ENCODE measurements around the gene GTF2B.

Gene GTF2B

DNA sequence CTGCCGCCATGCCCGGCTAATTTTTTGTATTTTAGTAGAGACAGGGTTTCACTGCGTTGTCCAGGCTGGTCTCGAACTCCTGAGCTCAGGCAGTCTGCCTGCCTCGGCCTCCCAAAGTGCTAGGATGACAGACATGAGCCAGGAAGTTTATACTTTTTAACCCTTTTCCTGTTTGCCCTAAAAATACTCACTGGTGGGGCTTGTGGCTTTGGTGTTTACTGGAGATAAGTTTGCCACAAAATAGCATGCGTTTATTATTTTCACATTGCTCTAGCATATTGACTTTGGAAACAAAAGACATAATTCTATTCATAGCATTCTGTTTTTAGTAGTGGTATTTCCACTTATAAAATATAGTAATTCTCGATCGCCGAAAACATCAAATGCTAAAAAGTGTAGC lies 19.8 kb upstream of the GTF2B start:
- H3K4me1 ChIP-seq = no peaks in the 10 kb centered on the region
- H3K4me3 ChIP-seq (ENCODE audit: low read depth, low read length) = no peak overlapping the region
- TF ChIP-seq, protein P1, sequence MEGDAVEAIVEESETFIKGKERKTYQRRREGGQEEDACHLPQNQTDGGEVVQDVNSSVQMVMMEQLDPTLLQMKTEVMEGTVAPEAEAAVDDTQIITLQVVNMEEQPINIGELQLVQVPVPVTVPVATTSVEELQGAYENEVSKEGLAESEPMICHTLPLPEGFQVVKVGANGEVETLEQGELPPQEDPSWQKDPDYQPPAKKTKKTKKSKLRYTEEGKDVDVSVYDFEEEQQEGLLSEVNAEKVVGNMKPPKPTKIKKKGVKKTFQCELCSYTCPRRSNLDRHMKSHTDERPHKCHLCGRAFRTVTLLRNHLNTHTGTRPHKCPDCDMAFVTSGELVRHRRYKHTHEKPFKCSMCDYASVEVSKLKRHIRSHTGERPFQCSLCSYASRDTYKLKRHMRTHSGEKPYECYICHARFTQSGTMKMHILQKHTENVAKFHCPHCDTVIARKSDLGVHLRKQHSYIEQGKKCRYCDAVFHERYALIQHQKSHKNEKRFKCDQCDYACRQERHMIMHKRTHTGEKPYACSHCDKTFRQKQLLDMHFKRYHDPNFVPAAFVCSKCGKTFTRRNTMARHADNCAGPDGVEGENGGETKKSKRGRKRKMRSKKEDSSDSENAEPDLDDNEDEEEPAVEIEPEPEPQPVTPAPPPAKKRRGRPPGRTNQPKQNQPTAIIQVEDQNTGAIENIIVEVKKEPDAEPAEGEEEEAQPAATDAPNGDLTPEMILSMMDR (IDR thresholded peaks at IDR 0.05; ENCODE audit: low read depth, low read length) = no peak
- H3K27me3 ChIP-seq = no peaks in the 10 kb centered on the region
- H3K9me3 ChIP-seq = no peaks in the 10 kb centered on the region
- DNase-seq = no peak
- H3K36me3 ChIP-seq = no peaks in the 10 kb centered on the region

DNA sequence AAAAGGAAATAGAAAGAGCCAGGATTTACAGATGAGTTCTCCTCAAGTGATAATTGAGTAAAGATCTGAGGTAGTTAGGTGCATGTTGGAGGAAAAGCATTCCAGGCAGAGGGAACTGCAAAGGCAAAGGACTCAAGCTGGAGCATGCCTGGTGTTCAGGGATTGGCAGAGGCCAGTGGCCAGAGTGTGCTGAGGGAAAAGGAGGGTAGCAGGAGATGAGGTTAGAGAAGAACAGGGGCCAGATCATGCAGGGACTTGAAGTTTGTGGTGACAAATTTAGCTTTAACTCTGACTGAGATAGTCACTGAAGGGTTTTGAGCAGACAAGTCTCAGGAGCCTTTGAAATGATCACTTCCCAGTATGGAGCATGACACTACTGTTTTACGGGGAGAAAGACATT lies 19.0 kb upstream of the GTF2B start:
- TF ChIP-seq, protein P1 (IDR thresholded peaks at IDR 0.05; ENCODE audit: low read depth, low read length) = no peak
- no peak overlapping the region for H3K4me3 ChIP-seq (ENCODE audit: low read depth, low read length)
- H3K4me1 ChIP-seq = no peaks in the 10 kb centered on the region
- no peaks in the 10 kb centered on the region for H3K9me3 ChIP-seq
- no peak for DNase-seq
- no peaks in the 10 kb centered on the region for H3K36me3 ChIP-seq
- H3K27me3 ChIP-seq = no peaks in the 10 kb centered on the region

DNA sequence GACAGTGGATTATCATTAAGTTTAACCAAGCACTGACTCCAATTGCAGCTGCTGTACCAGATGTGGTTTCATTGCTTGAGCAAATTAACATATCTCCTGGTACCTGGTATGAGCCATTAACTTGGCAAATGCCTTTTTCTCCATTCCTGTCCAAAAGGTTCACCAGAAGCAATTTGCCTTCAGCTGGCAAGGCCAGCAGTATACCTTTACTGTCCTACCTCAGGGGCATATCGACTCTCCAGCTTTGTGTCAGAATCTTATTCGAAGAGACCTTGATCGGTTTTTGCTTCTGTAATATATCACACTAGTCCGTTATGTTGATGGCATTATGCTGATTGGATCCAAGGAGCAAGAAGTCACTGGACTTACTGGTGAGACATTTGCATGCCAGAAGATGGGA lies 9.5 kb upstream of the GTF2B start:
- no peak overlapping the region for H3K4me3 ChIP-seq (ENCODE audit: low read depth, low read length)
- H3K4me1 ChIP-seq = no peaks in the 10 kb centered on the region
- no peaks in the 10 kb centered on the region for H3K27me3 ChIP-seq
- TF ChIP-seq, protein P1 (IDR thresholded peaks at IDR 0.05; ENCODE audit: low read depth, low read length) = no peak
- no peak for DNase-seq
- no peaks in the 10 kb centered on the region for H3K9me3 ChIP-seq
- H3K36me3 ChIP-seq = no peaks in the 10 kb centered on the region

DNA sequence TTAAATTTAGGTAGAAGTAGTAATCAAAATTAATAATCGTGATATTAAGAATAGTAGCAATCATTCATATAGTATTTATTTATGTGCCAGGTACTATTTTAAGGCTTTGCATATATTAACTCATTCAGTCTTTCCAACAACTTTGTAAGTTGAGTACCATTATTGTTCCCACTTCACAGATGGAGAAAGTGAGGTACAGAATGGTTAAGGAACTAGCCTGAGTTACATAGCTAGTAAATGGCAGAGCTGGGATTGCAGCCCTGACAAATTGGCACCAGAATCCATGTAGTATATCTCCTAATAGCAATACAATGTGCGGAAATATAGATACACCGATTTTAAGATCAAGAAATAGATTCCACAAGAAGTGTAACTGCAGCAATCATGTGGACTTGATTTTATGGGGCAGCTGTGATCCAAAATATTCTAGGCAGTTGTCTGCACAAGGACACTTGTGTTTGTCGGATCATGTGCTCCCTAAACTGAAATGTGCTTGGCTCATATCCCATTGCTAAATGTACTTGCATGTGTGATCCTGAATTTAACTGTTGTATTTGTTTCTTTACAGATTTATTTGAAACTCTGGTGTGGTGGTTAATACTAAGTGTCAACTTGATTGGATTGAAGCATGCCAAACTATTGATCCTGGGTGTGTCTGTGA lies 5.8 kb upstream of the GTF2B start:
- Histone ChIP-seq H3K4me3 (ENCODE audit: low read depth, low read length) (no peak overlapping the region), H3K9me3 (no peaks in the 10 kb centered on the region), H3K4me1 (no peaks in the 10 kb centered on the region), H3K36me3 (no peaks in the 10 kb centered on the region), H3K27me3 (no peaks in the 10 kb centered on the region)
- DNase-seq = no peak
- TF ChIP-seq, protein P1 (IDR thresholded peaks at IDR 0.05; ENCODE audit: low read depth, low read length) = no peak

DNA sequence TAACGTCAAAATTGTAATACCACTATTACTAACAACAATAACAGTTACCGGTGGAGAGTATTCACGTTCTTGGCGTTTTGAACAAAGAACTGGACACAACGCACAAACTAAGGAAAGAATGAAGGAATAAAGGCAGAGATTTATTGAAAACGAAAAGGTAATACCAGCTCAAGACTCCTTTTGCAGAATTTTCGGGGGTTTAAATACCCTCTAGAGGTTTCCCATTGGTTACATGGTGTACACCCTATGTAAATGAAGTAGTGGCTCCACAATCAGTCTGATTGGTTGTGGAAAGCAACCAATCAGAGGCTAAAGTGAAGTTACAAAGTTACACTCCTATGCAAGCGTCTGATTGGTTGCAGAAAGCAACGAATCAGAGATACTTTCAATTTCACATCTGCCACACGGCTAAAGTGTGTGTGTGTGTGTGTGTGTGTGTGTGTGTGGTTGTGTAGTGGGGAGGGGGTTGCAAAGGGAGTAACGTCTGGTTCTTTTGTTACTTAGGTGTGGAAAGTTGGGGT lies 1.1 kb upstream of the GTF2B start:
- no peaks in the 10 kb centered on the region for H3K36me3 ChIP-seq
- TF ChIP-seq, protein P1 (IDR thresholded peaks at IDR 0.05; ENCODE audit: low read depth, low read length) = no peak
- no peaks in the 10 kb centered on the region for H3K4me1 ChIP-seq
- DNase-seq = no peak
- H3K9me3 ChIP-seq = no peaks in the 10 kb centered on the region
- H3K4me3 ChIP-seq (ENCODE audit: low read depth, low read length) = no peak overlapping the region
- no peaks in the 10 kb centered on the region for H3K27me3 ChIP-seq

DNA sequence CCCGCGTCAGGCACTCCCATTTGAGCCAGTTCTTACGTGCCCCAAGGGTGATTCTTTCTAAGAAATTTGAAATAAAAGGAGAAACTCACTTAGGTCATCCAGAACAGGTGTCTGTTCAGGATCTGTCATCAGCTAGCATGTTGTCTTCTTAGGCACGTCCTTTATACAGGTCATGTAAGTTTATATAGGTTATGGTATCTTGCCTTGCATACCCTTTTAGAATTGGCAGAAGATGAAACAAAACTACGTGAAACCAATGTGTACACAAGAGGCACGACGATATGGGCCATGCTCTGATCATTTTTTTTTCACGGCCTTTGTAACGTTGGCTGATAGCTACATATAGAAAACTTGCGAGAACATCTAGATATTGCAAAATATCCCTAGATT lies 579 bp upstream of the GTF2B start:
- Histone ChIP-seq H3K9me3 (no peaks in the 10 kb centered on the region), H3K4me1 (no peaks in the 10 kb centered on the region), H3K4me3 (ENCODE audit: low read depth, low read length) (peak overlapping the region; percentile 78), H3K27me3 (no peaks in the 10 kb centered on the region), H3K36me3 (no peaks in the 10 kb centered on the region)
- TF ChIP-seq, protein P1 (IDR thresholded peaks at IDR 0.05; ENCODE audit: low read depth, low read length) = no peak
- DNase-seq = no peak

Measured in BE2C (cell line).